ENCODE data around the gene PSME3IP1.

DNA sequence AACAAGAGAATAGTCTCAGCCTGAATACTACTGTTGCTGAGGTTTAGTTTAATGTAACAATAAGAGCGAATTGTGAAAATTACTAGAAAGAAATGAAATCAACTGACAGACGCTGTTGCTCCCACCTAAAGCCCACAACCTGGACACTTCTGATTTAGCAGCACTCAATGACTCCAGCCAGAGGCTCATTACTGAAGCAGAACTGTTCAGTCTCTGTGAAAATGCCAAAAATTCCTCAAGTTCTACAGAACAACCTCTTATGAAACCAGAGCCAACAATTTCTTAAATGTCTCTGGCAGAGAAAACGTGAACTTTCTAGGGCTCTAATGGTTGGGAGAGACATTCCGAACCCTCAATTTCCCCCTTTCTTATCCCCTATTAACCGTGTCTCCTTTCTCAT is 9.9 kb downstream of the PSME3IP1 start:
- TF ChIP-seq EZH2 (IDR thresholded peaks at IDR 0.05; ENCODE audit: borderline replicate concordance, low read length) (no peak), CTCF (conservative IDR thresholded peaks at IDR 0.05 in 1 of 2, IDR thresholded peaks at IDR 0.05 in 1 of 2; ENCODE audit: extremely low read depth in 1 of 2, insufficient read depth in 1 of 2, low read depth in 1 of 2, low read length in 2 of 2) (no peak)
